OCI-LY1 (cell line): Measurements from ENCODE around the gene SCIMP.

Source experiments
- EZH2 ChIP-seq: fragments of 200-600 bp; sonication (generic), shearing (Covaris generic); IDR thresholded peaks from 2 replicates; pipeline ENCODE4 v1.8.0; 2017; ENCODE audit warnings: borderline replicate concordance, mixed run types, mild to moderate bottlenecking, antibody characterized with exemption, low read length, moderate library complexity, mixed read lengths
- TF ChIP-seq, protein P1 (sequence below): fragments of 200-600 bp; sonication (generic), shearing (Covaris generic); IDR thresholded peaks from 2 replicates; pipeline ENCODE4 v1.5.1; 2017; ENCODE audit warnings: mild to moderate bottlenecking, antibody characterized with exemption, low read length, moderate library complexity, mixed read lengths

DNA sequence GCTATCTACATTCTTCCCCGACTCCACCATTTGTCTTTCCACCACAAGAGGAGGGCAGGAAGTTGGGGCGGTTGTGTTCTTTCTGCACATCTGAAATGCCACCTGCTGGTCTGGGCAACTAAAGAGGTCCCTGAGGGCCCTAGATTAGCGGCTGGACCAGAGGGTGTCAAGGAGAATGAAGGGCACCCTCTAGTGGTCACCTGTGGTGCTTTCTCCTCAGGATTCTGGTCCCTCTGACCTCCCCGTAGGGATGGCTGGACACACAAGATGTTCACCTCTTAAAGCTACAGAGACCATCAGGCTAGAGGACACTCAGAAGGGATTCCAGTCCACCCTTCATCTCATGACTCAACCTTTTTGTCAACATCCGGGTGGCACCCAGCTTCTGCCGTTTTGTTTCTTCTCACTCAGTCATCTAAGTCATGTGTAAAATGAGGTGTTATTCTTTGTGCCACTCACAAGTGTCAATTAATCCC lies 2.9 kb upstream of the SCIMP start:
- TF ChIP-seq, protein P1, sequence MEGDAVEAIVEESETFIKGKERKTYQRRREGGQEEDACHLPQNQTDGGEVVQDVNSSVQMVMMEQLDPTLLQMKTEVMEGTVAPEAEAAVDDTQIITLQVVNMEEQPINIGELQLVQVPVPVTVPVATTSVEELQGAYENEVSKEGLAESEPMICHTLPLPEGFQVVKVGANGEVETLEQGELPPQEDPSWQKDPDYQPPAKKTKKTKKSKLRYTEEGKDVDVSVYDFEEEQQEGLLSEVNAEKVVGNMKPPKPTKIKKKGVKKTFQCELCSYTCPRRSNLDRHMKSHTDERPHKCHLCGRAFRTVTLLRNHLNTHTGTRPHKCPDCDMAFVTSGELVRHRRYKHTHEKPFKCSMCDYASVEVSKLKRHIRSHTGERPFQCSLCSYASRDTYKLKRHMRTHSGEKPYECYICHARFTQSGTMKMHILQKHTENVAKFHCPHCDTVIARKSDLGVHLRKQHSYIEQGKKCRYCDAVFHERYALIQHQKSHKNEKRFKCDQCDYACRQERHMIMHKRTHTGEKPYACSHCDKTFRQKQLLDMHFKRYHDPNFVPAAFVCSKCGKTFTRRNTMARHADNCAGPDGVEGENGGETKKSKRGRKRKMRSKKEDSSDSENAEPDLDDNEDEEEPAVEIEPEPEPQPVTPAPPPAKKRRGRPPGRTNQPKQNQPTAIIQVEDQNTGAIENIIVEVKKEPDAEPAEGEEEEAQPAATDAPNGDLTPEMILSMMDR = peak; percentile 98
- no peak for TF ChIP-seq EZH2
